Panc1 (cell line): ENCODE measurements around the gene STARD5. TPM values are rescaled to one million over a fixed set of nuclear protein-coding genes. Genes with fewer than 3 reads are reported as not detected.
A peak's percentile ranks its signal among the peaks of the same experiment; 100 is the strongest.

Experiments used
- ATAC-seq: fragments of 200-7000 bp; cut with Tn5 transposase; 2 replicates; pipeline ENCODE4 v1.9.1; 2020; ENCODE audit warnings: mild to moderate bottlenecking, moderate library complexity
- BruUV-seq: library from RNA; stranded (reverse); fragments of 400-500 nt; replicated peaks from 2 replicates; lab custom pipeline; 2021; lab: Mats Ljungman, UMichigan
- CTCF ChIA-PET: fragments of 300-600 bp; sonication (Branson Sonifier 250); formaldehyde crosslinking; loops from one replicate; lab custom pipeline; 2022; ENCODE audit warnings: antibody characterized with exemption; lab: Charles Lee
- POLR2A ChIA-PET: fragments of 300-600 bp; sonication (Branson Sonifier 250); formaldehyde crosslinking; loops from one replicate; lab custom pipeline; 2022; ENCODE audit warnings: antibody characterized with exemption; lab: Charles Lee
- DNase-seq: peaks from one replicate; pipeline ENCODE4 v3.0.0-alpha.2; 2010; ENCODE audit warnings: low read depth, low spot score
- H3K27ac ChIP-seq: 2 replicates; pipeline ENCODE4 v1.5.1; 2011; ENCODE audit warnings: mild to moderate bottlenecking, low read length, inconsistent platforms
- H3K27me3 ChIP-seq: fragments of 200-500 bp; sonication (Bioruptor generic); 2 replicates; pipeline ENCODE4 v1.6.0; 2014; ENCODE audit warnings: low read length, inconsistent platforms; ENCODE audit not compliant: control insufficient read depth, insufficient read depth
- H3K36me3 ChIP-seq: fragments of 200-500 bp; sonication (Bioruptor generic); 2 replicates; pipeline ENCODE4 v1.5.1; 2014; ENCODE audit warnings: inconsistent platforms, mild to moderate bottlenecking, low read length, moderate library complexity; ENCODE audit not compliant: control insufficient read depth, insufficient read depth
- H3K4me1 ChIP-seq: 2 replicates; pipeline ENCODE4 v1.5.1; 2011; ENCODE audit warnings: inconsistent platforms, mild to moderate bottlenecking, low read length, moderate library complexity; ENCODE audit not compliant: control insufficient read depth, insufficient read depth
- H3K4me3 ChIP-seq, 2 experiments: 2 replicates each; pipeline ENCODE4 v1.5.1; 2011 to 2012; ENCODE audit warnings: low read depth in 2 of 2, low read length in 2 of 2, mild to moderate bottlenecking in 2 of 2, inconsistent platforms in 1 of 2, moderate library complexity in 1 of 2
- H3K9me3 ChIP-seq: fragments of 200-500 bp; sonication (Bioruptor generic); 2 replicates; pipeline ENCODE4 v1.5.1; 2014; ENCODE audit warnings: low read depth, mild to moderate bottlenecking, inconsistent platforms, low read length, moderate library complexity; ENCODE audit not compliant: control insufficient read depth, insufficient read depth
- POLR2AphosphoS5 ChIP-seq: IDR thresholded peaks from 2 replicates; pipeline ENCODE4 v1.6.1; 2012; ENCODE audit warnings: mild to moderate bottlenecking, low read depth, low read length, moderate library complexity
- SIN3A ChIP-seq: IDR thresholded peaks from 2 replicates; pipeline ENCODE4 v1.6.1; 2012; ENCODE audit warnings: low read depth, mild to moderate bottlenecking, low read length, moderate library complexity, borderline replicate concordance; ENCODE audit not compliant: insufficient read depth
- TCF7L2 ChIP-seq: IDR thresholded peaks from 2 replicates; pipeline ENCODE4 v1.6.1; 2011; ENCODE audit warnings: mild to moderate bottlenecking, low read depth, low read length, inconsistent platforms
- in situ Hi-C: cut with HindIII; loops from 2 replicates; pipeline ENCODE4 v1.10.0; 2016; ENCODE audit warnings: low sequenced_read_pairs, low pct_unique_long_range_greater_than_20kb
- intact Hi-C: fragments of 100-400 bp; cut with micrococcal nuclease; formaldehyde crosslinking; loops from one replicate; pipeline ENCODE4 v1.10.0; 2022; ENCODE audit not compliant: unreplicated experiment
- total RNA-seq: library from RNA; stranded (reverse); gene quantifications from one replicate; pipeline ENCODE4 v1.2.1, GENCODE V29; 2021; ENCODE audit not compliant: unreplicated experiment
- TF ChIP-seq, protein P1 (sequence below): fragments of 450-650 bp; IDR thresholded peaks from 2 replicates; pipeline ENCODE4 v1.5.1; 2017; ENCODE audit warnings: mild to moderate bottlenecking
- TF ChIP-seq, protein P2 (sequence below), 2 experiments: IDR thresholded peaks; 2 replicates each; pipeline ENCODE4 v1.6.1; 2011 to 2012; ENCODE audit warnings: low read depth in 2 of 2, control low read depth in 1 of 2, low read length in 1 of 2, mild to moderate bottlenecking in 1 of 2, moderate library complexity in 1 of 2; ENCODE audit not compliant: insufficient read depth in 1 of 2

Gene STARD5
- total RNA-seq, 1 experiment from 2014 or later: 2.9 TPM

DNA sequence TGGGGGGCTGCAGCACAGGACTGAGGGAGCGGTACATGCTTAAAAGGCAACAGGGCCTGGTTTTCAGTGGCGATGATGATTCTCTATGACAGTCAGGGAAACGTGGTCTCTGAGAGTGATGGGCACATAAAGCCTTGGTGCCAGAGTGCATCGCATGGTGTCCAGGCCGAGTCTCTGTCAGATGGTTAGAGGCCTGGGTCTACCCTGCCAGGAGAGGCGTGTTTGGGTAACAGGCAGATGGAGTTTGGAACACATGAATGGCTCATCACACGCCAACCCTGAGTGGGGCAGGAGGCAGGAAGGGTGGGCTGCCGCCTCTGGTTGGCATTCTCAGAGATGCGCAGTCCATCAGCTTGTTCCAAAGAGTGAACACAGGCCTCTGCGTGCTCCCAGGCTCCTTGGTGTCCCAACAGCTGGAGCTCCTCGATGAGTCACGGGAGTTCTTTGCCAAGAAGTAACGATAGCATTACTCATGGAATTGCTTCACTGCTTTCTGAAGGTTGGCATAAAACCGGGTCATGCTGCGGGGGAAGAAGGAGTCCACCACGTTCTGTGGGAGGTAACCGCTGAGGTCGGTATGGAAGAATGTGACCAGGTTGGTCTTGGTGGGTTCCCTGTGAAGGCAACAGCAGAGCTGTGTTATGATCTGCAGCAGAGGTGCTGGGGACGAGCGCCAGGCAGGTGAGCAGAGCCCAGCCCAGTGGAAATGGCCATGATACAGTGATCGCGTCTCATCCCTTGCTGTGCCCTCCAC, 11.0 kb downstream of the STARD5 start:
- TF ChIP-seq SIN3A (no peak), TCF7L2 (no peak), POLR2AphosphoS5 (no peak)
- TF ChIP-seq, protein P1, sequence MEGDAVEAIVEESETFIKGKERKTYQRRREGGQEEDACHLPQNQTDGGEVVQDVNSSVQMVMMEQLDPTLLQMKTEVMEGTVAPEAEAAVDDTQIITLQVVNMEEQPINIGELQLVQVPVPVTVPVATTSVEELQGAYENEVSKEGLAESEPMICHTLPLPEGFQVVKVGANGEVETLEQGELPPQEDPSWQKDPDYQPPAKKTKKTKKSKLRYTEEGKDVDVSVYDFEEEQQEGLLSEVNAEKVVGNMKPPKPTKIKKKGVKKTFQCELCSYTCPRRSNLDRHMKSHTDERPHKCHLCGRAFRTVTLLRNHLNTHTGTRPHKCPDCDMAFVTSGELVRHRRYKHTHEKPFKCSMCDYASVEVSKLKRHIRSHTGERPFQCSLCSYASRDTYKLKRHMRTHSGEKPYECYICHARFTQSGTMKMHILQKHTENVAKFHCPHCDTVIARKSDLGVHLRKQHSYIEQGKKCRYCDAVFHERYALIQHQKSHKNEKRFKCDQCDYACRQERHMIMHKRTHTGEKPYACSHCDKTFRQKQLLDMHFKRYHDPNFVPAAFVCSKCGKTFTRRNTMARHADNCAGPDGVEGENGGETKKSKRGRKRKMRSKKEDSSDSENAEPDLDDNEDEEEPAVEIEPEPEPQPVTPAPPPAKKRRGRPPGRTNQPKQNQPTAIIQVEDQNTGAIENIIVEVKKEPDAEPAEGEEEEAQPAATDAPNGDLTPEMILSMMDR: no peak
- TF ChIP-seq, protein P2, sequence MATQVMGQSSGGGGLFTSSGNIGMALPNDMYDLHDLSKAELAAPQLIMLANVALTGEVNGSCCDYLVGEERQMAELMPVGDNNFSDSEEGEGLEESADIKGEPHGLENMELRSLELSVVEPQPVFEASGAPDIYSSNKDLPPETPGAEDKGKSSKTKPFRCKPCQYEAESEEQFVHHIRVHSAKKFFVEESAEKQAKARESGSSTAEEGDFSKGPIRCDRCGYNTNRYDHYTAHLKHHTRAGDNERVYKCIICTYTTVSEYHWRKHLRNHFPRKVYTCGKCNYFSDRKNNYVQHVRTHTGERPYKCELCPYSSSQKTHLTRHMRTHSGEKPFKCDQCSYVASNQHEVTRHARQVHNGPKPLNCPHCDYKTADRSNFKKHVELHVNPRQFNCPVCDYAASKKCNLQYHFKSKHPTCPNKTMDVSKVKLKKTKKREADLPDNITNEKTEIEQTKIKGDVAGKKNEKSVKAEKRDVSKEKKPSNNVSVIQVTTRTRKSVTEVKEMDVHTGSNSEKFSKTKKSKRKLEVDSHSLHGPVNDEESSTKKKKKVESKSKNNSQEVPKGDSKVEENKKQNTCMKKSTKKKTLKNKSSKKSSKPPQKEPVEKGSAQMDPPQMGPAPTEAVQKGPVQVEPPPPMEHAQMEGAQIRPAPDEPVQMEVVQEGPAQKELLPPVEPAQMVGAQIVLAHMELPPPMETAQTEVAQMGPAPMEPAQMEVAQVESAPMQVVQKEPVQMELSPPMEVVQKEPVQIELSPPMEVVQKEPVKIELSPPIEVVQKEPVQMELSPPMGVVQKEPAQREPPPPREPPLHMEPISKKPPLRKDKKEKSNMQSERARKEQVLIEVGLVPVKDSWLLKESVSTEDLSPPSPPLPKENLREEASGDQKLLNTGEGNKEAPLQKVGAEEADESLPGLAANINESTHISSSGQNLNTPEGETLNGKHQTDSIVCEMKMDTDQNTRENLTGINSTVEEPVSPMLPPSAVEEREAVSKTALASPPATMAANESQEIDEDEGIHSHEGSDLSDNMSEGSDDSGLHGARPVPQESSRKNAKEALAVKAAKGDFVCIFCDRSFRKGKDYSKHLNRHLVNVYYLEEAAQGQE (IDR thresholded peaks at IDR 0.05; ENCODE audit: insufficient read depth in 1 of 2, low read depth in 2 of 2, low read length in 1 of 2): no peak
- POLR2A ChIA-PET: no interaction called here
- no peaks in the 10 kb centered on the region for H3K9me3 ChIP-seq
- in situ Hi-C loops: no loop called here
- BruUV-seq: no TSS peak
- H3K4me3 ChIP-seq: no peak overlapping the region
- no peak overlapping the region for H3K27ac ChIP-seq
- CTCF ChIA-PET: no interaction called here
- H3K27me3 ChIP-seq: no peaks in the 10 kb centered on the region
- no peaks in the 10 kb centered on the region for H3K36me3 ChIP-seq
- intact Hi-C loops: no loop called here
- peak; percentile 84 for DNase-seq
- peak; percentile 94 for ATAC-seq
- peaks cover 7% of the 10 kb centered on the region for H3K4me1 ChIP-seq

DNA sequence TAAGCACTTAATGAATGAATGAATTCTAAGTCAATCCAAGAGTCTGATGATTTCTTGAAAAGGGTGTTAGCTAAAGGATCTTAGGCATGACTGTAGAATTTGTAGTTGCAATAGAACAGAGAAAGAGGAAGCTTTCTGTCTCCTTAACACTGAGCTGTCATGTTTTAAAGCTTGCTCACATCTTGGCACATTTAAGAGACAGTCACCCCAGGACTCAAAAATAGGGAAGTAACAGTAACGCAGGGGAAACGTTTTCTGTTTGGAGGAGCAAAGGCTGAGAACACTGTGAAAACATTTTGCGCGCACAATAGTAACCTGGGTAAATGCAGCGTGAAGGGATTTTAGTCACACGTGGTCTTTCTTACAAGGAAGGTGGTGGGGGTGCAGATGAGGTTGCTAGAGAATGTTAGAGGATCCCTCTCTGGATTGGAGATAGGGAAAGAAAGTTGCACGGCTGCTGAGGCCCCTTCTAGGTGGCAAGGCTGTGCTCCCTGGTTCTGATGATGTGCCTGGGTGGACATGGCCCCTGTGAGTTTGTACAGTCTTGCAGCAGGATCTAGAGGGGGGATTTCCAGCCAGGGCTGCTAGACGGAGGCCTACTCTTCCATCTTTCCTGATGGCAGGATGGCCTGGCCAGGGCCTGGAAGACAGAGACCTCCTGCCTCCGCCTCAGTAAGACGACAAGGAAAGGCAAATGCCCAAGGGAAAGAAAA, 12.0 kb downstream of the STARD5 start:
- no peaks in the 10 kb centered on the region for H3K36me3 ChIP-seq
- POLR2A ChIA-PET: no interaction called here
- no peak overlapping the region for H3K27ac ChIP-seq
- TF ChIP-seq SIN3A (no peak), POLR2AphosphoS5 (no peak), TCF7L2 (no peak)
- TF ChIP-seq, protein P1: no peak
- intact Hi-C loops: no loop called here
- in situ Hi-C loops: no loop called here
- no peak overlapping the region for H3K4me3 ChIP-seq
- ATAC-seq: no peak
- CTCF ChIA-PET: no interaction called here
- BruUV-seq: no TSS peak
- H3K27me3 ChIP-seq: no peaks in the 10 kb centered on the region
- DNase-seq: no peak
- H3K4me1 ChIP-seq: peaks cover 7% of the 10 kb centered on the region
- no peaks in the 10 kb centered on the region for H3K9me3 ChIP-seq
